ENCODE data around the gene SDC1. TPM values are rescaled to one million over a fixed set of nuclear protein-coding genes. Genes with fewer than 3 reads are reported as not detected.

Gene SDC1
- polyA plus RNA-seq, 3 donors, result not detected

- intact Hi-C loops (cut with micrococcal nuclease), result no loop called here
- DNase-seq, result no peak
- Histone ChIP-seq H3K4me2 (replicated peaks; ENCODE audit: extremely low read depth, low read length, poor library complexity, severe bottlenecking) (no peak overlapping the region), H4K20me1 (ENCODE audit: insufficient read depth, low read length) (no peaks in the 10 kb centered on the region), H3K9me3 (replicated peaks in 1 of 2; ENCODE audit: control insufficient read depth in 1 of 2, insufficient read depth in 1 of 2, low read length in 2 of 2) (no peaks in the 10 kb centered on the region), H2AFZ (ENCODE audit: insufficient read depth, low read depth, low read length, poor library complexity, severe bottlenecking) (no peak overlapping the region), H3K27me3 (ENCODE audit: control insufficient read depth in 2 of 2, insufficient read depth in 2 of 2, low read length in 2 of 2) (no peaks in the 10 kb centered on the region), H3K79me2 (ENCODE audit: insufficient read depth, low read length) (no peaks in the 10 kb centered on the region), H3K4me1 (ENCODE audit: control insufficient read depth in 1 of 2, insufficient read depth in 2 of 2, low read length in 2 of 2) (no peaks in the 10 kb centered on the region), H3K27ac (ENCODE audit: low read depth in 1 of 2, low read length in 2 of 2) (no peak overlapping the region), H3K36me3 (replicated peaks in 1 of 2; ENCODE audit: control insufficient read depth in 1 of 2, insufficient read depth in 2 of 2, low read length in 2 of 2) (no peaks in the 10 kb centered on the region), H3K9ac (ENCODE audit: insufficient read depth, low read length, poor library complexity, severe bottlenecking) (no peak overlapping the region), H3K4me3 (replicated peaks in 1 of 3; ENCODE audit: low read depth in 2 of 3, low read length in 3 of 3) (no peak overlapping the region)
- no peak overlapping the region for H3K4me3 Mint-ChIP-seq
- no peak for TF ChIP-seq CTCF (IDR thresholded peaks at IDR 0.05)
- WGBS (ENCODE audit: insufficient coverage), result 100% methylated on average over 2 of the region's 3 CpGs
- H3K27ac Mint-ChIP-seq, result no peak overlapping the region
- no peaks in the 10 kb centered on the region for H3K36me3 Mint-ChIP-seq
- no peaks in the 10 kb centered on the region for H3K4me1 Mint-ChIP-seq
- H3K9me3 Mint-ChIP-seq, result no peaks in the 10 kb centered on the region
- peaks cover 0 to 3% (median 0%) of the 10 kb centered on the region in 3 donors for H3K27me3 Mint-ChIP-seq (ENCODE audit: low read depth in 3 of 3)
Observed at GRCh38 chr2:20171445-20171977, 53.4 kb downstream of the SDC1 start.

GRCh38 chr2:20170704-20171250 is 54.2 kb downstream of the SDC1 start:
- Mint-ChIP-seq H3K36me3 (no peaks in the 10 kb centered on the region), H3K27ac (no peak overlapping the region), H3K4me3 (no peak overlapping the region), H3K4me1 (no peaks in the 10 kb centered on the region), H3K9me3 (no peaks in the 10 kb centered on the region), H3K27me3 (ENCODE audit: low read depth in 3 of 3) (peaks cover 0 to 3% (median 0%) of the 10 kb centered on the region in 3 donors)
- Histone ChIP-seq H3K4me2 (replicated peaks; ENCODE audit: extremely low read depth, low read length, poor library complexity, severe bottlenecking) (no peak overlapping the region), H3K27me3 (ENCODE audit: control insufficient read depth in 2 of 2, insufficient read depth in 2 of 2, low read length in 2 of 2) (no peaks in the 10 kb centered on the region), H2AFZ (ENCODE audit: insufficient read depth, low read depth, low read length, poor library complexity, severe bottlenecking) (no peak overlapping the region), H3K79me2 (ENCODE audit: insufficient read depth, low read length) (no peaks in the 10 kb centered on the region), H3K4me1 (ENCODE audit: control insufficient read depth in 1 of 2, insufficient read depth in 2 of 2, low read length in 2 of 2) (no peaks in the 10 kb centered on the region), H3K9me3 (replicated peaks in 1 of 2; ENCODE audit: control insufficient read depth in 1 of 2, insufficient read depth in 1 of 2, low read length in 2 of 2) (no peaks in the 10 kb centered on the region), H3K9ac (ENCODE audit: insufficient read depth, low read length, poor library complexity, severe bottlenecking) (no peak overlapping the region), H3K4me3 (replicated peaks in 1 of 3; ENCODE audit: low read depth in 2 of 3, low read length in 3 of 3) (no peak overlapping the region), H3K36me3 (replicated peaks in 1 of 2; ENCODE audit: control insufficient read depth in 1 of 2, insufficient read depth in 2 of 2, low read length in 2 of 2) (no peaks in the 10 kb centered on the region), H3K27ac (ENCODE audit: low read depth in 1 of 2, low read length in 2 of 2) (no peak overlapping the region), H4K20me1 (ENCODE audit: insufficient read depth, low read length) (no peaks in the 10 kb centered on the region)
- no peak for TF ChIP-seq CTCF (IDR thresholded peaks at IDR 0.05)
- DNase-seq, result no peak
- 71% methylated on average over 7 of the region's 14 CpGs for WGBS (ENCODE audit: insufficient coverage)
- intact Hi-C loops (cut with micrococcal nuclease), result no loop called here

All from CD14-positive monocyte (primary cell).